HG03432 (cell line): ENCODE results near the gene ZNF195.
"Not testable (repeated sequence)": the region's sequence is repeated elsewhere in the genome, so short reads cannot be mapped to it uniquely, and the experiment has no call there.

Source experiments
- ATAC-seq: cut with Tn5 transposase; IDR thresholded peaks from one replicate; pipeline ENCODE4 v1.9.1; 2021; ENCODE audit warnings: mild to moderate bottlenecking, moderate library complexity; ENCODE audit not compliant: unreplicated experiment

Gene ZNF195

DNA sequence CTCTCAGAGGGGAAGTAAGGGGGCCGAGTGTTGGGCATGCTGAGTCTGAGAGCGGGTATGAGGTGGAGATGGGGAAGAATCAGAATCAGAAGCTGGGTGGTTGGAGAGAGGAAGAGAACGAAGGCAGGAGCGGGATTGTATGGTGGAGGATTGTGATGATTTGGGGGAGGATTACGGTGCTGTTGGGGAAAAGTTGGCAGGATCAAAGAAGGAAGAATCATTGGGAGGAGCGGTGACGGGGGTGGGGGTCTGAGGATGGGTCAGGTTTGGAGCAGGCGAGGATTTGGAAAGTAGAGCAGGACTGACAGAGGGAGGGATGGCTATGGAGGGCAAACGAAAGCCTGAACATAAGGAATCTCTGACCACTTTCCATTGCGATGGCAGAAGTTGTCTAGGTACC lies 22.1 kb downstream of the ZNF195 start:
- ATAC-seq, result no peak

DNA sequence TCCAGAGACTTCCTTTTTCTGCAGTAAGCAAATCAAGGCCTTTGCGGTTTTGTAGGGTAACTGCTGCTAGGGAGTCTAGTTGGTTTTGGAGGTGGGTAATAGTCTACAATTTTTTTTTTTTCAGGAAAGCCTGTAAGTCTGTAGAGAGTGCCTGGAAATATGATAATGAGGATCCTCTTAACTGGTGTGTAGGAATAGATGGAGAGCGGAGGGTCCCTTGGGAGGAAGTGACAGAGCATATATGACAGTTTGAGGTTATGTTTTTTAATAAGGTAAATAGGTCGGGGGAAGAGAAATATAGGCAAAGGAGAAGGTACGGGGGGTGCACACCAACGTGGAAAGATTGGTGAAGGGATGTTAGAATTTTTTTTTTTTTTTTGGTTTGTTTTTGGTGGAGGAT lies 25.9 kb downstream of the ZNF195 start:
- no peak for ATAC-seq

DNA sequence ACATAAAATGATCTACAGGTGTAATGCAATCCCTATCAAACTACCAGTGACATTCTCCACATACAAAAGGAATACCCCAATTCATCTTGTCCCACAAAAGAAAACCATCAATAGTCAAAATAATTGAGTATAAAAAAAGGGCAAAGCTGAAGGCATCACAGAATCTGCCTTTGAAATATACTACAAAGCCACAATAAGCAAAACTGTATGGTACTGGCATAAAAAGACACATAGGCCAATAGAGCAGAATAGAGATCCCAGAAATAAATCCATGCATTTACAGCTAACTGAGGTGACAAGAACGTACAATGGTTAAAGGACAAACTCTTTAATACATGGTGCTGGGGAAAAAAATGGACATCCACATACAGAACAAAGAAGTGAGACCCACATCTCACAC lies 31.8 kb downstream of the ZNF195 start:
- ATAC-seq, result no peak

DNA sequence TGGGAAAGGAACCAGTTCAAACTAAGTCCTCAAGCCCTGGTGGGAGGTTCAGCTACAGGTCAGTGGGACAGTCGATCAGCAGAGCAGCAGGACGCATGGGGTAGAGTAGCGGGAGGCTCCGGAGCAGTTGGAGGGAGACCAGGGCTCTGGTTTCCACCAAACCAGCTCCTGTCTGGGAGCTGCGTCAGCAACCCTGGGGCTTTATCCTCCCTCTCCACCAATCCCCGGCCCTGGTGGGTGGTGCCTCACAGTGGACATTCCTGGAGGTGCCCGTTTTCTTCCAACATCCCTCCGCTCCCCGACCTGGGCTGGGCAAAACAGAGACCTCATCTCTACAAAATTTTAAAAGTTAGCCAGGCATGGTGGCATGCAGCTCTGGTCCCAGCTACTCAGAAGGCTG lies 32.4 kb downstream of the ZNF195 start:
- no peak for ATAC-seq

DNA sequence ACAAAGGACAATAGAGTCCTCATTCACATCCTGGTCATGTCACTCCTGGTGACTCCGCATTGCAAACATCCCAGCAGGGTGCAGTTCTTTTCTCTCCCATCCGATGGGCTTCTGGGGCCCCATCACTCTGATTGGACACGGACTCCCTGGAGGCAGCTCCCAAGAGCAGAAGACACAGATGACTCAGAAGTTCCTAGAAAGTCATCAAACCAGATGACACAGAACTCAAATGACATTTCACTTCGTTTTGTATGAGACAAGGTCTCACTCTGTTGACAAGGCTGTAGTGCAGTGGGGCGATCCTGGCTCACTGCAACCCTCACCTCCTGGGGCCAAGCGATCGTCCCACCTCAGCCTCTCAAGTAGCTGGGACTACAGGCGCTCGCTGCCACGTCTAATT lies 33.2 kb downstream of the ZNF195 start:
- ATAC-seq, result no peak

DNA sequence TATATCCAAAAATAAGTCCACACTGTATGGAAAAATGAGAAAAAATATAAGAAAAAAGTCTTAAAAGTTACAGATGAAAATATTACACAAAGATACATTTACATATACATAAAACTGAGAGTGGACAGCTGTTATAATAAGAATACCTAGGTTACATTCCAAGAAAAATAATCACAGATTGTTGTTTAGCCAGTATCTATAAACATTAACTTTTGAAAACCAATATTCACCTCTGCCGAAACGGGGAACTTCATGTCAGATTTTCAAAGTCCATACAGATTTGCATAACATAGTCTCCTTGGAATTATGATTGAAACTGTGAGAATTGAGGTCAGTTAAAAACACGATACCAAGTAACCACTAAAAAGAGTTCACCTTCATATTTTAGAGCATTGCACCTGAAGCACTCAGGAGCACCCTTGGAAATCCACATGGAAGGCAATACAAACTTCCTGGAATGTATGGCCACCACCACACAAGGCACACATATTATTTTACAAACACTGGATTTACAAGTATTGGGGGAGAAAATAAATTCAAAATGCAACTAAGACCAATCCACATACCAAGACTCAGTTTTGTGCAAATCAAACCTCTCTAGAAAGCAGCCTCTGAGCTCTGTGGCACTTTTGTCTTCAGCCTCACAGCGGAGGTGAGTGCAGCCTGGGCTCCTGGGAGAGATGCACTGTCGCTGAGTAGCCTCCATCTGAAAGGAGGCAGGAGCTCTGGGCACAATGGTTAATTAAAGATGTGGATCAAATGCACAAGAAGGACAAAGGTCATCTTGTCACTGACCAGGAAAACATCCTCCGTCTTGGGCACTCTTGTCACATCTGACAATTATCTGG lies 34.4 kb downstream of the ZNF195 start:
- no peak for ATAC-seq

DNA sequence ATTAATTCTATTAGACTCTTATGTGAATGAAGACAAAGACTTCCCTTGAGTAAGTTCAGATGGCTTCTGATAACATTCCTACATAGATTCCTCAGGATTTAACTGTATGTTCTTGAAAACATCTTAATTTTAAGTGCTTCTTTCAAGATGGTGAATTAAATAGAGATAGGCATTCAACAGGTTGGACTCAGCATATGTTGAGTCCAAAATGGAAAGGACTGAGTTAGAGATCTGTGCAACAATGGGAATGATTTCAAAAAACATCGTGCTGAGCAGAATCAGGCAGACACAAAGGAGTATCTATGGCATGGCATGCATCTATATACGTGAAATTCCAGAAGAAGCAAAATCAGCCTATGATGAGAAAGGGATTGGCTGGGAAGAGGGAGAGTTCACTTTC lies 36.2 kb downstream of the ZNF195 start:
- no peak for ATAC-seq

DNA sequence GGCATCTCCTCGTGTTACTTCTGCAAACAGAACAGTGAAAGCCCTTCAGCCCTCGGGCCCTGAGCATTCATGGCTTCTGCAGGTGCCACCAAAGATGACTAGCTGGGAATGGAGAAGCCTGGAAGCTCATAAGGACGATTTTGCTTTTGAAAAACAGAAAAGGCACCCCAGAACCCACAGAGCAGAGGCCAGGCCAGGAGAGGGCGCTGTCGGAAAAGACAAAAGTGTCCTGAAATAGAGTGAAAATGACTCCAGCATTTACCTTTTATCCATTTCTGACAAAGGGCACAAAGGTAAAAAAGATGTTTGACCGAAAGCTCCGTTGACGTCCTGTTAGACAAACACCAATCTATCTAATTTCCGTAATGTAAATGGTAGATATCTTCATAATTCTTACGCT lies 37.6 kb downstream of the ZNF195 start:
- ATAC-seq, result no peak

DNA sequence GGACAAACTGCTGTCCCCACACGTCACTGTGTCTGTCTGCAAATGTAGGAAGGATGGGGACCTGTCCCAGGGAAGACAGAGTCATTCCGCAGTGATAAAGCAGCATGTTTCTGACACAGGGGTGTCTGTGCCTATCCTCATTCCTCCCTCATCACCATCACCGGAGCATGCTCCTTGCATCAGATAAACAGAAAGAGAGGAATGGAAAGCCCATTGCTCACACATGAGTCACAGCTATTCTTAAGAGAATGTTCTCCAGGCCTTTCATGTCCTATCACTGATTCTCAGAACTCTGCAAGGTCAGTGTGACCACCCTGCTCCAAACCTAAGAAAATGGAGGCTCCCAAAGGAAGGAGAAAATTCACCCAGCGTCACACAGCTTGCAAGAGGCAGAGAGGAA lies 38.9 kb downstream of the ZNF195 start:
- ATAC-seq, result no peak

DNA sequence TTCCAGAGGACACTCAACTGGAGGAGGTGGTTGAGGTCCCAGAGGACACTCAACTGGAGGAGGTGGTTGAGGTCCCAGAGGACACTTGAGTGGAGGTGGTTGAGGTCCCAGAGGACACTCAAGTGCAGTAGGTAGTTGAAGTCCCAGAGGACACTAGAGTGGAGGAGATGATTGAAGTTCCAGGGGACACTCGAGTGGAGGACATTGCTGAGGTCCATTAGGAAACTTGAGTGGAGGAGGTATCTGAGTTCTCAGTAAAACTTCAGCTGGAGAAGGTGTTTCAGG lies 39.7 kb downstream of the ZNF195 start:
- ATAC-seq, result no peak

DNA sequence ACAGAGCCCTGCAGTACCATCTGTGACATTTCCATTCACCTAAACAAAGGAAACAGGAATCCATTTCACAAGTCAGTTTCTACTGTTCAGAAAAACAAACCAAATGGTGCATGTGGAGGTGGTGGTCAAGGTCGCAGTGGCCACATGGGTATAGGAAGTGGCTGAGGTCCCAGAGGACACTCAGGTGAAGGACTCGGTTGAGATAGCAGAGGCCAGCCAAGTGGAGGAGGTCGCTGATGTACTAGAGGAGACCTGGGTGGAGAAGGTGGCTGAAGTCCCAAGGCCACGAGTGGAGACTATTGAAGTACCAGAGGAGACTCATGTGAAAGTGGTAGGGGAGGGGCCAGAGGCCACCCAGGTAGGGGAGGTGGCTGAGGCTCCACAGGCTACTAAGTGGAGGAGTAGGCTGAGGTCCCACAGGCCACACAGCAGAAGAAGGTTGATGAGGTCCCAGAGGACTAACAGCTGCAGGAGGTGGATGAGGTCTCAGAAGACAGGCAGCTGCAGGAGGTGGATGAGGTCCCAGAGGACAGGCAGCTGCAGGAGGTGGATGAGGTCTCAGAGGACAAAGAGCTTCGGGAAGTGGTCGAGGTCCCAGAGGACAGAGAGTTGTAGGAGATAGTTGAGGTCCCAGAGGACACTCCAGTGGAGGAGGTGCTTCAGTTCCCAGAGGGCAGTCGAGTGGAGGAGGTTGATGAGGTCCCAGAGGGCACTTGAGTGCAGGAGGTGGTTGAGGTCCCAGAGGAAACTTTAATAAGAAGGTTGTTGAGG lies 40.2 kb downstream of the ZNF195 start:
- no peak for ATAC-seq

DNA sequence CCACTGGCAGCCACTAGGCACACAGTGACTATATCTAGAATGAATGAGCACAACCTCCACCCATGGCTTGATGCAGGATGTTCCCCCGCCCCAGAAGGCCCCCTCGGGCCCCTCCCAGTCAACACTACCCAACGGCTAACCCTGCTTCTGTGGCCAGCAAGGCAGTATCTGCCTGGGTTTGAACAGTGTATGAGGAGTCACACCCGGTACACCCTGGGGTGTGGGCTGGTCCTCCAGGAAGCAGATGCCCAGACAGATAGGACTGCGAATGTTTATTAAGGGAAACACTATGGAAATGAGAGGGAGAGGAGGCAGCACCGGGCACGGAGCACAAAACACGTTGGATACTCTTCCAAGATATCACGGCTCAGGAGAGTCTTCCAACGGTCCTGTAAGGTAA lies 42.5 kb downstream of the ZNF195 start:
- not testable (repeated sequence) for ATAC-seq

DNA sequence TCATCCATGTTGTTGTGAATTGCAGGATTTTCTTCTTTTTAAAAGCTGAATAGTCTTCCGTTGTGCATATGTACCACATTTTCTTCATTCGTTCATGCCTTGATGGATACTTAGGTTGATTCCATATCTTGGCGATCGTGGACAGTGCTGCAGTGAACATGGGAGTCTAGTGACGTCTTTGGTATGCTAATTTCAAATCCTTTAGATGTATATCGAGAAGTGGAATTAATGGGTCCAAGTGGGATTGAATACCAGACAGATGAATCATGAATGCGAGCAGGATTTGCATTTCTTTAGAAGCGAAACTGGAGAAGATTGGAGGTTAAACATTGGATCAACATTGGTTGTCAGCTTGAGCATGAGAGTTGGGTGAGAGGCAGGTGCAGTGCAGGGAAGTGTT lies 45.8 kb downstream of the ZNF195 start:
- not testable (repeated sequence) for ATAC-seq

DNA sequence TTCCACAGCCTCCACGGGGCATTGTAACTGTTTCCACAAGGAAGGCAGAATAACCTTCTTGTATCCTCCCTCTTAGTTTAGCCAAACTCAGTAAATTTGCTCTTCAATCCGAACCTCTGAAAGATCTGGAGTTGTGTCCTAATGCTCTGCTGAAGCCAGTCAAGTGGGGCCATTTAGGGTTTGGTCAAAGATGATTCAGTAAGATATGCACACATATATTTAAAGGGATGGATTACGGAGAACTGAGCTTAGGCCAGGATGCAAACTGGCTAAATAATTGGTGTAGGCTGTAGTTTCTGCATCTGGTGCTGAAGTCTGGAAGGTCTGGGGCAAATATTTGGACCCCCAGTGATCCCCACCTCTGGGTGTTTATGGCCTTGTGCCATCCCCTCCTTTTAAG lies 47.9 kb downstream of the ZNF195 start:
- ATAC-seq, result not testable (repeated sequence)

DNA sequence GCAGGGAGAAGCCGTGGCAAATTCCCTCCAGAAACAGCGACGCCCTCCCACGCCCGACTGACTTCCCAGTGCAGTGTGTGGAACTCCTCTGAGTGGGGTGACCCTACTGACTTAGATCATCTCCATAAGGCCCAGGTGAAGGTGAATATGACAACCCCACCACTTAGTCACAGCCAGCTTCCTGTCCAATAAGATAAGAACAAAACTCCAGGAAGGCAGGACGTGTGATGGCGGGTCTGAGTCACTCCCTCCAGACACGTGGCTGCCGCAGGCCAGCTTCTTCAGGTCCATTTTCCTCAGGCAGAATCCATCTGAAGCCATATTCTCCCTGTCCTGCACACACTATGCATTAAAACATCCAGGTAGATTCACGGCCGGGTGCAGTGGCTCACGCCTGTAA lies 48.9 kb downstream of the ZNF195 start:
- ATAC-seq, result not testable (repeated sequence)

DNA sequence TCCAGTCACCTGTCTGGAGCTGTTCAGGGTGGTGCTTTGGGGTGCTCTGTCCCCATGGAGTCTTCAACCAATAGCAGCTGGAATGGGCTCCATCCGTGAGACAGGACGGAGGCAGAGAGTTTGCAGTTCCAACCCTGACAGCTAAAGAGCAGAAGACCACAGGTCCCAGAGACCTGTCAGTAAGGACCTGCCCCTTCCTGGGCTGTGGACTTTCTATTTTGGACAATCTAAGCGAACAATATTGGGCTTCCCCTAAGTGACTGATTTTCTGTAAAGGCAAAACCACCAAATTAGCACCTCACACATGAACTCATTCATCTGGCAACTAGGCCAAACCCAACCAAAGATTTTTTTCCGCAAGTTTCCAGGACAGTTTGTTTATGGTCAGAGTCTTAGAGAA lies 50.4 kb downstream of the ZNF195 start:
- ATAC-seq, result not testable (repeated sequence)

DNA sequence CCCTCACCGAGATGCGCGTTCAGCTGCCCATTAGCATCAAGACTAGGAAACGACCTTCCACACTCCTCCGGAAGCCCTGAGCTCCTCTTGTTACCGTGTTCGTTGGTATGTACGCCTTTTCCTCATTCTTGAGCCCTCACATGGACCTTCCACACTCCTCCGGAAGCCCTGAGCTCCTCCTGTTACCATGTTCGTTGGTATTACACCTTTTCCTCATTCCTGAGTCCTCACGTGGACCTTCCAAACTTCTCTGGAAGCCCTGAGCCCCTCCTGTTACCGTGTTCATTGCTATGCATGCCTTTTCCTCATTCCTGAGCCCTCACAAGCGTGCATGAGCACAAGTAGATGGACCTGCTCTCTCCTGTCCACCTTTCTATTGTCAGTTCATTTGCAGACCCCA lies 52.5 kb downstream of the ZNF195 start:
- not testable (repeated sequence) for ATAC-seq

DNA sequence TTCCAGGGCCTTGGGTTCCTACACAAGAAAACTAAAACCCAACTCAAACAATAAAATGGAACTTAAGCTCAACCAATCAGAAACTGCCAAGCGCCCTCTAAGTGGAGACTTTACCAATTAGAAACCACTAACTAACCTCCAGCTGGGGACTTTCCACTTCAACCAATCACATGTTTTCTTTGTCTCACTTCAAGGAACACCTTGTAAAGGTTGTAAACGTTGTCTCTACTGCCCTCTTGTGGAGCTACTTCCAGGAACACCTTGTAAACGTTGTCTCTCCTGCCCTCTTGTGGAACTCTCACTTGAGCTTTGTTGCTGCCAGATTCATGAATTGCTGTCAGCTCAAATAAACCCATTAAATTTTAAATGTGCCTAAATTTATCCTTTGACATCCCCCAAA lies 54.2 kb downstream of the ZNF195 start:
- not testable (repeated sequence) for ATAC-seq
